ENCODE results near the gene RPL10. TPM values are rescaled to one million over a fixed set of nuclear protein-coding genes. Genes with fewer than 3 reads are reported as not detected.
A peak's percentile ranks its signal among the peaks of the same experiment; 100 is the strongest.

RPL10 gene
- total RNA-seq, 2 experiments from 2014 or later: 5,036 to 5,204 TPM

GRCh38 chrX:154355776-154356140 is 42.4 kb upstream of the RPL10 start:
- no peak for TF ChIP-seq CTCF (IDR thresholded peaks at IDR 0.05)
- no peak for DNase-seq
- Mint-ChIP-seq H3K36me3 (ENCODE audit: low read depth) (peaks cover 65% of the 10 kb centered on the region), H3K9me3 (no peaks in the 10 kb centered on the region), H3K4me1 (ENCODE audit: low read depth) (peaks cover 13% of the 10 kb centered on the region), H3K4me3 (no peak overlapping the region), H3K27ac (no peak overlapping the region), H3K27me3 (no peaks in the 10 kb centered on the region)
- Histone ChIP-seq H3K27me3 (ENCODE audit: control insufficient read depth in 1 of 2, insufficient read depth in 2 of 2, low read length in 2 of 2) (no peaks in the 10 kb centered on the region), H3K4me3 (ENCODE audit: low read length) (no peak overlapping the region), H3K36me3 (ENCODE audit: insufficient read depth, low read length) (peaks cover 100% of the 10 kb centered on the region), H3K4me1 (ENCODE audit: insufficient read depth, low read length) (peaks cover 100% of the 10 kb centered on the region), H3K9me3 (ENCODE audit: control insufficient read depth in 1 of 2, insufficient read depth in 1 of 2, low read length in 2 of 2) (no peaks in the 10 kb centered on the region), H3K27ac (ENCODE audit: low read depth in 1 of 2, low read length in 2 of 2) (no peak overlapping the region)
- ATAC-seq (ENCODE audit: poor library complexity): no peak
- intact Hi-C loops (cut with DNase I, micrococcal nuclease): no loop called here
- POLR2A ChIA-PET: no interaction called here
- CTCF ChIA-PET: no interaction called here

- peak overlapping the region; percentile 71 for H3K27ac Mint-ChIP-seq
- no peaks in the 10 kb centered on the region for H3K27me3 Mint-ChIP-seq
- H3K4me1 Mint-ChIP-seq (ENCODE audit: low read depth): peaks cover 4% of the 10 kb centered on the region
- ChIA-PET POLR2A (interaction anchor here (0.9 kb wide), 1 partner anchor 13 kb away, joined by 3 read pairs; no protein-coding TSS in a partner anchor), CTCF (no interaction called here)
- no peak overlapping the region for H3K4me3 Mint-ChIP-seq
- ATAC-seq (ENCODE audit: poor library complexity): no peak
- Histone ChIP-seq H3K27ac (ENCODE audit: low read depth in 1 of 2, low read length in 2 of 2) (no peak overlapping the region), H3K9me3 (ENCODE audit: control insufficient read depth in 1 of 2, insufficient read depth in 1 of 2, low read length in 2 of 2) (no peaks in the 10 kb centered on the region), H3K27me3 (ENCODE audit: control insufficient read depth in 1 of 2, insufficient read depth in 2 of 2, low read length in 2 of 2) (no peaks in the 10 kb centered on the region), H3K4me3 (ENCODE audit: low read length) (no peak overlapping the region), H3K4me1 (ENCODE audit: insufficient read depth, low read length) (peaks cover 98% of the 10 kb centered on the region), H3K36me3 (ENCODE audit: insufficient read depth, low read length) (peaks cover 98% of the 10 kb centered on the region)
- DNase-seq: no peak
- intact Hi-C loops (cut with DNase I, micrococcal nuclease): no loop called here
- peaks cover 66% of the 10 kb centered on the region for H3K36me3 Mint-ChIP-seq (ENCODE audit: low read depth)
- no peaks in the 10 kb centered on the region for H3K9me3 Mint-ChIP-seq
- TF ChIP-seq CTCF (IDR thresholded peaks at IDR 0.05): no peak
These were observed 41.6 kb upstream of the RPL10 start for GRCh38 chrX:154356596-154356995.

- DNase-seq (no peak), ATAC-seq (ENCODE audit: poor library complexity) (no peak)
- Histone ChIP-seq H3K36me3 (ENCODE audit: insufficient read depth, low read length) (peaks cover 98% of the 10 kb centered on the region), H3K4me1 (ENCODE audit: insufficient read depth, low read length) (peaks cover 98% of the 10 kb centered on the region), H3K27me3 (ENCODE audit: control insufficient read depth in 1 of 2, insufficient read depth in 2 of 2, low read length in 2 of 2) (no peaks in the 10 kb centered on the region), H3K9me3 (ENCODE audit: control insufficient read depth in 1 of 2, insufficient read depth in 1 of 2, low read length in 2 of 2) (no peaks in the 10 kb centered on the region), H3K27ac (ENCODE audit: low read depth in 1 of 2, low read length in 2 of 2) (no peak overlapping the region), H3K4me3 (ENCODE audit: low read length) (no peak overlapping the region)
- TF ChIP-seq CTCF (IDR thresholded peaks at IDR 0.05): no peak
- Mint-ChIP-seq H3K36me3 (ENCODE audit: low read depth) (peaks cover 65% of the 10 kb centered on the region), H3K4me3 (no peak overlapping the region), H3K27me3 (no peaks in the 10 kb centered on the region), H3K27ac (no peak overlapping the region), H3K9me3 (no peaks in the 10 kb centered on the region), H3K4me1 (ENCODE audit: low read depth) (no peaks in the 10 kb centered on the region)
- ChIA-PET POLR2A (no interaction called here), CTCF (no interaction called here)
- intact Hi-C loops (cut with DNase I, micrococcal nuclease): no loop called here
These were observed 41.0 kb upstream of the RPL10 start for GRCh38 chrX:154357205-154357604.
